ENCODE data around the gene DLST. TPM values are rescaled to one million over a fixed set of nuclear protein-coding genes. Genes with fewer than 3 reads are reported as not detected.

DLST gene
- total RNA-seq, 1 donor, result 50.9 TPM

DNA sequence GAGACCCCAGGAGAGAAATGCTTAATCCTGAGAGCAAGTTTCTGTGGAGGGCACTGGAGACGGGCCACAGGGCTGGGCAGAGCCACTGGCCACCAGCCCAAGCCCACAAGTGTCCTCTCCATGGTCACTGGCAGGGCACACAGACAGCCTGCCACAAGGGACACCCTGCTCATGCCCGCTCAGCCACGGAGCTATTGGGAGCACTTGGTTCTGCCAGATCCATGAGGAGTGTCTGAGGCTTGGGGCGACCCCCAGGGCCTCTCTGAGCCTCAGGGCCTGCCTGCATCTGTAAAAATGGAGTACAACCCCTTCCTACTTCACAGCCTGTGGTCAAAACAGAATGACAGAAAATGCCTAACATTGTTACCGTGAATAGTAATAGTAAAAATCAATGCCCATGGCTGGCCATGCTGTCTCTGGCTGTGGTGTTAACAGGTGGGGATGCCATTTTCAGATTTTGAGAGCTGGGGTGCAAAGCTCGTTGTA, 70.5 kb downstream of the DLST start:
- DNase-seq (ENCODE audit: low read depth in 2 of 3, low spot score in 2 of 3), result no peak

DNA sequence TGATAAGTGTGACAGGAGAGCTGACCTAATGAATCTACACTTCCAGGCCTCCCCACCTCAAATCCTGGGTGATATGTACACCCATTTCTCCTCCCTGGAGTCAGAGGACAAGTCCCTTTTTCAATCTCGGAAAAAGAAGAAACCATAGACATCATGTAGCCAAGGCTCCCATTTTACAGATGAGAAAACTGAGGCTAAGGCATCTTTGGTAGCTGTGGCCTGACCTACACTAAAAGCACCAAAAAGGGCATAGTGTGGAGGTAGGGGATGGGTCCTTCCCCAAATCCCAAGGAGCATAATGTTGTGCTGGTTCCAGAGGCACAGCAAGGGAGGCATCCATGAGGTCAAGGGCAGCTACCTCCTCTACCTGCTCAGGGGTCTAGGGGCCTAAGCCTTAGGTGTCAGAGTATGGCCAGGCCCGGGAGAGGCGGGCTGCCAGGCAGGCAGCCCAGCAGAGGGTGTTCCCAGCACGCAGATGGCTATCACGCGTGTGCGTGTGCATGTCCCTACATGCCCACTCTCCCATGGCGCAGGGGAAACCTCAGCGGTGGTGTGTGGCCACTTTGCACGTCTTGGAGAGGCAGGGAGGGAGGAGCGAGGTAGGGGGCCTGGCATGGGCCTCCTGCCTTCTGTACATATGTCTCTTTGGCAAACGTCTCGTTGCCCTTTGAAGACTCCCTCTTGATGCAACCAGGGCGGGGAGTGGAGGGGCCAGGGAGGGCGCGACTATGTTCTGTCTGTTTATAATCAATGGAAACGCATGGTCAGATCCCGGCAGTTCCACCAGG, 71.2 kb downstream of the DLST start:
- no peak for DNase-seq (ENCODE audit: low read depth in 2 of 3, low spot score in 2 of 3)

Other genes with a start within 250 kb of the DLST start
- gene AREL1, start 168.8 kb upstream of the DLST start, total RNA-seq, result 58.7 TPM
- gene FCF1, start 168.8 kb upstream of the DLST start, total RNA-seq, result 13.7 TPM
- 21.3 TPM for gene YLPM1, start 118.6 kb upstream of the DLST start, total RNA-seq
- gene PROX2, start 5.8 kb upstream of the DLST start, total RNA-seq, result 0.27 TPM
- gene RPS6KL1, start 41.3 kb downstream of the DLST start, total RNA-seq, result 8.3 TPM
- under 0.01 TPM for gene PGF, start 73.7 kb downstream of the DLST start, total RNA-seq
- gene EIF2B2, start 121.0 kb downstream of the DLST start, total RNA-seq, result 45.5 TPM
- 16.2 TPM for gene MLH3, start 169.6 kb downstream of the DLST start, total RNA-seq
- gene ACYP1, start 182.1 kb downstream of the DLST start, total RNA-seq, result 5.1 TPM
- gene ZC2HC1C, start 187.7 kb downstream of the DLST start, total RNA-seq, result 0.54 TPM
- gene NEK9, start 245.1 kb downstream of the DLST start, total RNA-seq, result 71.1 TPM